ENCODE data around the gene USP36. TPM values are rescaled to one million over a fixed set of nuclear protein-coding genes. Genes with fewer than 3 reads are reported as not detected.

USP36 gene
- total RNA-seq, 4 donors from 2014 or later: 28.5 to 96.5 (median 63.5) TPM

DNA sequence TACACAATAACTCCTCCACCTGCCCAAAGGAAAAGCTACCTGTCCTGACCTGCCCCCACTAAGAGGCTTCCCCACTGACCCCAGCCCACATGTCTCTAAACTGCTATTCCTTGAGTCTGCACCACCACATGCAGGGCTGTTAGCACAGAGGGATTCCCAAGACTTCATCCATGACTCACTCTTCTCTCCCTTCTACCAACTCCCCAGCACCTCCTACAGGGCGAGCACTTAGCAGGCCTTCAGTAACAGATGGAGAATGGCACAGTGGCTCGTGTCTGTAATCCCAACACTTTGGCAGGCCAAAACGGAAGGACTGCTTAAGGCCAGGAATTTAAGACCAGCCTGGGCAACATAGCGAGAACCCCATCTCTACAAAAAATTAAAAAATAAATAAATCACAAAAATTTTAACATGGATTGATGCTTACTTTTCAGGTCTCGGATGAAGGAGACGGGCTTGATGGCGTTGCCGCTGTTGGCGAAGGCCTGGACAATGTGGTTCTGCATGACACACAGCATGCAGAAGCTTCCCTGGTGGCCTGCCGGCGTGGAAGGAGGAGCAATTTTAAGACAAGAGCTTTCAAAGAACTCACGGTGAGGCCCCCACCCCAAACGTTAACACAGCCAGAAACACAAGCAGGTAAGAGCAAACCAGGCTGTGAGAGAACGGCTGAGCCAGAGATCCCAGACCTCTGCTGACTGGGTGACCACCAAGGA, 12.0 kb downstream of the USP36 start:
- DNase-seq: no peak
- Histone ChIP-seq H3K27me3 (no peaks in the 10 kb centered on the region), H3K4me3 (no peak overlapping the region), H3K36me3 (peaks cover 0 to 61% (median 25%) of the 10 kb centered on the region in 4 donors), H3K9me3 (no peaks in the 10 kb centered on the region), H3K27ac (no peak overlapping the region), H3K4me1 (no peaks in the 10 kb centered on the region)
- WGBS, 2 donors (ENCODE audit: low coverage in 1 of 2): 94% methylated on average over 12 to 14 of the region's 14 CpGs
- TF ChIP-seq POLR2A (IDR thresholded peaks at IDR 0.05) (no peak), POLR2AphosphoS5 (IDR thresholded peaks at IDR 0.05) (no peak), EP300 (IDR thresholded peaks at IDR 0.05; ENCODE audit: low read depth) (no peak)
- TF ChIP-seq, protein P1, sequence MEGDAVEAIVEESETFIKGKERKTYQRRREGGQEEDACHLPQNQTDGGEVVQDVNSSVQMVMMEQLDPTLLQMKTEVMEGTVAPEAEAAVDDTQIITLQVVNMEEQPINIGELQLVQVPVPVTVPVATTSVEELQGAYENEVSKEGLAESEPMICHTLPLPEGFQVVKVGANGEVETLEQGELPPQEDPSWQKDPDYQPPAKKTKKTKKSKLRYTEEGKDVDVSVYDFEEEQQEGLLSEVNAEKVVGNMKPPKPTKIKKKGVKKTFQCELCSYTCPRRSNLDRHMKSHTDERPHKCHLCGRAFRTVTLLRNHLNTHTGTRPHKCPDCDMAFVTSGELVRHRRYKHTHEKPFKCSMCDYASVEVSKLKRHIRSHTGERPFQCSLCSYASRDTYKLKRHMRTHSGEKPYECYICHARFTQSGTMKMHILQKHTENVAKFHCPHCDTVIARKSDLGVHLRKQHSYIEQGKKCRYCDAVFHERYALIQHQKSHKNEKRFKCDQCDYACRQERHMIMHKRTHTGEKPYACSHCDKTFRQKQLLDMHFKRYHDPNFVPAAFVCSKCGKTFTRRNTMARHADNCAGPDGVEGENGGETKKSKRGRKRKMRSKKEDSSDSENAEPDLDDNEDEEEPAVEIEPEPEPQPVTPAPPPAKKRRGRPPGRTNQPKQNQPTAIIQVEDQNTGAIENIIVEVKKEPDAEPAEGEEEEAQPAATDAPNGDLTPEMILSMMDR (IDR thresholded peaks at IDR 0.05): no peak
- intact Hi-C loops (cut with DNase I; ENCODE audit: low total_unique reads) (no loop called here), in situ Hi-C loops (cut with MboI; ENCODE audit: low pct_ligation_motif_present in 1 of 4, low pct_unique_long_range_greater_than_20kb in 1 of 4, low sequenced_read_pairs in 3 of 4) (no loop called here)

DNA sequence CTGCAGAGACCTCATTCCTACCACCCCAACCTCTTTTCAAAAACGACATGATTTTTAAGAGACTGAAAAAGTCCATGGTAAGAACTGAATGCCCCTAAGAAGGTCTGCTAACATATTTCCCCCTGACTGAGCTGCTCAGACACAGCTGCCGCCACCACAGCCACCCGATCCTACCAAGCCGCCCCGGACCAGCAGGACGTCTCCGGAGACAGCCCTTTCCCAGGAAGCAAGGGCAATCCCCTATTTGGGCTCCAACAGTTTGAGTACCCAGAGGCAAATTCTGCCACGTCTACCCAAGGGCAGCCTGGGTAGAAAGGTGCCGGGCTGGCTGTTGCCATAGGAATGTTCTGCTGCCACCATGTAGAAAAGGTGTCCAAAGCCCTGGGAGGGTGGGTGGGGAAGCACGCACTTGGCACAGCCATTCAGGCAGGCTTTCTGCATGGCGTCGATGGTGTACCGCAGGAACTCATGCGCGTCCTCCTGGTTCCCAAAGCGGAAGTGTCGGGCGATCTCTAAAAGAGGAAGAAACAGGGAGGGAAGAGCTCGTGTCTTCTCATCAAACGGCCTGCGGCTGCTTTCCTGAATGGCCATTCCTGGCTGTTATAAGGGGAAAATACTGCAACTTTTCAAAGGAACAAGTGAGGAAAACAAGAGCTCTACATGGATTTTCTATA, 13.6 kb downstream of the USP36 start:
- TF ChIP-seq EP300 (IDR thresholded peaks at IDR 0.05; ENCODE audit: low read depth): no peak
- no peak for TF ChIP-seq POLR2A (IDR thresholded peaks at IDR 0.05)
- no peak for TF ChIP-seq POLR2AphosphoS5 (IDR thresholded peaks at IDR 0.05)
- TF ChIP-seq, protein P1 (IDR thresholded peaks at IDR 0.05): no peak
- intact Hi-C loops (cut with DNase I; ENCODE audit: low total_unique reads): no loop called here
- Histone ChIP-seq H3K27ac (no peak overlapping the region), H3K36me3 (peaks cover 0 to 59% (median 20%) of the 10 kb centered on the region in 4 donors), H3K4me1 (no peaks in the 10 kb centered on the region), H3K9me3 (no peaks in the 10 kb centered on the region), H3K4me3 (no peak overlapping the region), H3K27me3 (no peaks in the 10 kb centered on the region)
- DNase-seq: peak; percentile 30
- WGBS, 2 donors (ENCODE audit: low coverage in 1 of 2): 88 to 100% methylated on average over 1 to 21 of the region's 21 CpGs
- in situ Hi-C loops (cut with MboI; ENCODE audit: low pct_ligation_motif_present in 1 of 4, low pct_unique_long_range_greater_than_20kb in 1 of 4, low sequenced_read_pairs in 3 of 4): no loop called here

DNA sequence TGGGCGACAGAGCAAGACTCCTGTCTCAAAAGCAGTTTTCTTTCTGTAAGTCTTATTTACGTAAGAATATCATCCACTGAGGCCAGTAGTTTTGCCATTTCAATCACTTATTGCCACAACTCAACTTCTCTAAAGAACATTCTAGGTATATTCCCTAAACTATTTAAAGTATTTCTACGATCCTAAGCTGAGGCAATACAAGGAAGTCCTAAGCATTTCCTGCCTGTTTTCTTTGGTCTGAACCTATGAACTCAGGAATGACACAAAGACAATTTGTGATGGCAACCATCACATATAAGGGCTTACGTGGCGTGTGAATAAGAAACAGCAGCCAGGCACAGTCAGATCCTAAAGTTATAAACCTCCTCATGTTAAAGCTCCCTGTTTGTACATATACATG, 14.2 kb downstream of the USP36 start:
- Histone ChIP-seq H3K4me3 (no peak overlapping the region), H3K36me3 (peaks cover 0 to 59% (median 17%) of the 10 kb centered on the region in 4 donors), H3K9me3 (no peaks in the 10 kb centered on the region), H3K4me1 (no peaks in the 10 kb centered on the region), H3K27me3 (no peaks in the 10 kb centered on the region), H3K27ac (no peak overlapping the region)
- in situ Hi-C loops (cut with MboI; ENCODE audit: low pct_ligation_motif_present in 1 of 4, low pct_unique_long_range_greater_than_20kb in 1 of 4, low sequenced_read_pairs in 3 of 4): no loop called here
- intact Hi-C loops (cut with DNase I; ENCODE audit: low total_unique reads): no loop called here
- no peak for DNase-seq
- WGBS, 2 donors (ENCODE audit: low coverage in 1 of 2): 91% methylated on average over 5 of the region's 5 CpGs
- no peak for TF ChIP-seq EP300 (IDR thresholded peaks at IDR 0.05; ENCODE audit: low read depth)
- TF ChIP-seq, protein P1 (IDR thresholded peaks at IDR 0.05): no peak
- TF ChIP-seq POLR2A (IDR thresholded peaks at IDR 0.05): no peak
- no peak for TF ChIP-seq POLR2AphosphoS5 (IDR thresholded peaks at IDR 0.05)

DNA sequence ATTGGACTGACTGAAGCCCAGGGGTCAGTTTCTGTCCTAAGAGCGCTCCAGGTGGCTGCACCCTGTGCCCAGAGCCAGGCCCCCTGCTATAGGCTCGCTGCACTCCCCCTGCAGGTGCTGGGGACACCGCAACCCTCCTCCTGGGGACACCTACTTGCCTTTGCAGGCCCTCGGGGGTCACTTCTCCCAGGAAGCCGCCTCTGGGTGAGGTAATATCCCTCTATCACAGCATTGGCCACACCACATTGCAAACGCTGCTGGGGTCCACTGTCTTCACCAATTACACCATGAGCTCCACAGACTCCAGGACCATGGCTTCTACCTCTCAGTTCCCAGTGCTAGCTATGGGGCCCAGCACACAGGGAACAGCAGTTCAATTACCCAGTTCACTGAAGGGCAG, 14.9 kb downstream of the USP36 start:
- in situ Hi-C loops (cut with MboI; ENCODE audit: low pct_ligation_motif_present in 1 of 4, low pct_unique_long_range_greater_than_20kb in 1 of 4, low sequenced_read_pairs in 3 of 4): no loop called here
- H3K27me3 ChIP-seq: no peaks in the 10 kb centered on the region
- no peak overlapping the region for H3K4me3 ChIP-seq
- no peak overlapping the region for H3K27ac ChIP-seq
- no peaks in the 10 kb centered on the region for H3K9me3 ChIP-seq
- H3K36me3 ChIP-seq: peaks cover 0 to 62% (median 19%) of the 10 kb centered on the region in 4 donors
- H3K4me1 ChIP-seq: no peaks in the 10 kb centered on the region
- intact Hi-C loops (cut with DNase I; ENCODE audit: low total_unique reads): no loop called here
- WGBS, 2 donors (ENCODE audit: low coverage in 1 of 2): 92% methylated on average over 6 of the region's 6 CpGs; no CpG with 5 or more reads in 1 of the 2 donors
- no peak for TF ChIP-seq POLR2A (IDR thresholded peaks at IDR 0.05)
- TF ChIP-seq EP300 (IDR thresholded peaks at IDR 0.05; ENCODE audit: low read depth): no peak
- TF ChIP-seq, protein P1 (IDR thresholded peaks at IDR 0.05): no peak
- no peak for TF ChIP-seq POLR2AphosphoS5 (IDR thresholded peaks at IDR 0.05)
- no peak for DNase-seq
